Measurements from ENCODE around the gene ZDHHC14. TPM values are rescaled to one million over a fixed set of nuclear protein-coding genes. Genes with fewer than 3 reads are reported as not detected.

Gene ZDHHC14
- total and polyA plus RNA-seq, 7 donors, result 2.4 to 12.6 (median 9.6) TPM

- Histone ChIP-seq H3K4me3 (no peak overlapping the region), H3K4me1 (no peaks in the 10 kb centered on the region), H3K27ac (no peak overlapping the region), H3K27me3 (no peaks in the 10 kb centered on the region), H3K36me3 (no peaks in the 10 kb centered on the region), H3K9me3 (no peaks in the 10 kb centered on the region)
- no peak for TF ChIP-seq POLR2A (IDR thresholded peaks at IDR 0.05)
- TF ChIP-seq CTCF (IDR thresholded peaks at IDR 0.05), result no peak
- TF ChIP-seq POLR2AphosphoS5 (IDR thresholded peaks at IDR 0.05), result no peak
- no peak for TF ChIP-seq EP300 (IDR thresholded peaks at IDR 0.05)
- WGBS, 2 donors, result 86 to 91% methylated on average over 17 of the region's 17 CpGs
- DNase-seq, result no peak
- intact Hi-C loops (cut with DNase I), result no loop called here
Observed at GRCh38 chr6:157560691-157561413, 179.9 kb downstream of the ZDHHC14 start.

- WGBS, 2 donors, result 71 to 93% methylated on average over 8 of the region's 8 CpGs
- Histone ChIP-seq H3K36me3 (no peaks in the 10 kb centered on the region), H3K27ac (no peak overlapping the region), H3K9me3 (no peaks in the 10 kb centered on the region), H3K4me1 (no peaks in the 10 kb centered on the region), H3K27me3 (no peaks in the 10 kb centered on the region), H3K4me3 (no peak overlapping the region)
- no peak for DNase-seq
- intact Hi-C loops (cut with DNase I), result no loop called here
- TF ChIP-seq POLR2A (IDR thresholded peaks at IDR 0.05) (no peak), CTCF (IDR thresholded peaks at IDR 0.05) (no peak), EP300 (IDR thresholded peaks at IDR 0.05) (no peak), POLR2AphosphoS5 (IDR thresholded peaks at IDR 0.05) (no peak)
Observed at GRCh38 chr6:157561414-157561790, 180.4 kb downstream of the ZDHHC14 start.

- Histone ChIP-seq H3K27me3 (no peaks in the 10 kb centered on the region), H3K36me3 (no peaks in the 10 kb centered on the region), H3K4me3 (no peak overlapping the region), H3K27ac (no peak overlapping the region), H3K4me1 (no peaks in the 10 kb centered on the region), H3K9me3 (no peaks in the 10 kb centered on the region)
- 80 to 92% methylated on average over 15 of the region's 15 CpGs for WGBS, 2 donors
- TF ChIP-seq POLR2AphosphoS5 (IDR thresholded peaks at IDR 0.05), result no peak
- TF ChIP-seq POLR2A (IDR thresholded peaks at IDR 0.05), result no peak
- TF ChIP-seq EP300 (IDR thresholded peaks at IDR 0.05), result no peak
- TF ChIP-seq CTCF (IDR thresholded peaks at IDR 0.05), result no peak
- intact Hi-C loops (cut with DNase I), result no loop called here
- DNase-seq, result no peak
Observed at GRCh38 chr6:157561929-157562810, 181.2 kb downstream of the ZDHHC14 start.

GRCh38 chr6:157562997-157563396, 182.0 kb downstream of the ZDHHC14 start:
- no peak overlapping the region for H3K27ac ChIP-seq
- intact Hi-C loops (cut with DNase I), result no loop called here
- H3K9me3 ChIP-seq, result no peaks in the 10 kb centered on the region
- H3K36me3 ChIP-seq, result no peaks in the 10 kb centered on the region
- no peak overlapping the region for H3K4me3 ChIP-seq
- no peaks in the 10 kb centered on the region for H3K27me3 ChIP-seq
- TF ChIP-seq EP300 (IDR thresholded peaks at IDR 0.05) (no peak), POLR2A (IDR thresholded peaks at IDR 0.05) (no peak), POLR2AphosphoS5 (IDR thresholded peaks at IDR 0.05) (no peak), CTCF (IDR thresholded peaks at IDR 0.05) (no peak)
- H3K4me1 ChIP-seq, result no peaks in the 10 kb centered on the region
- WGBS, 2 donors, result 86 to 90% methylated on average over 11 of the region's 11 CpGs
- DNase-seq, result no peak
